HEK293 (cell line): ENCODE measurements around the gene LIMA1.

Source experiments
- CTCF ChIA-PET: fragments of 350-600 bp; formaldehyde crosslinking; extraction: SDS; loops from one replicate; lab custom pipeline; 2021; ENCODE audit warnings: antibody characterized with exemption; lab: Yijun Ruan, JAX
- POLR2A ChIA-PET: fragments of 300-600 bp; formaldehyde crosslinking; extraction: SDS; loops from one replicate; lab custom pipeline; 2020; ENCODE audit warnings: antibody characterized with exemption, inconsistent platforms; lab: Yijun Ruan, JAX
- H3K27ac ChIP-seq: fragments of 200-500 bp; sonication (Bioruptor generic); 2 replicates; pipeline ENCODE4 v1.5.1; 2014; ENCODE audit warnings: low read depth, low read length, control low read depth, inconsistent platforms; ENCODE audit errors: extremely low read depth
- H3K36me3 ChIP-seq, 2 experiments: fragments of 200-500 bp in 1 of 2; sonication (Bioruptor generic) in 1 of 2; 1 replicate in 1 of 2; 2 replicates in 1 of 2; pipeline ENCODE4 v1.5.1; 2014 to 2017; ENCODE audit warnings: inconsistent platforms in 2 of 2, low read length in 2 of 2; ENCODE audit not compliant: control insufficient read depth in 2 of 2, insufficient read depth in 1 of 2
- H3K4me1 ChIP-seq: fragments of 200-500 bp; sonication (Bioruptor generic); 2 replicates; pipeline ENCODE4 v1.5.1; 2014; ENCODE audit warnings: mild to moderate bottlenecking, low read length, inconsistent platforms; ENCODE audit not compliant: control insufficient read depth, insufficient read depth
- H3K4me3 ChIP-seq: 2 replicates; pipeline ENCODE4 v1.5.1; 2011; ENCODE audit warnings: low read depth, mild to moderate bottlenecking, control low read depth, low read length, moderate library complexity
- H3K9me3 ChIP-seq: fragments of 200-500 bp; sonication (Bioruptor generic); 2 replicates; pipeline ENCODE4 v1.5.1; 2014; ENCODE audit warnings: low read depth, low read length, inconsistent platforms; ENCODE audit not compliant: control insufficient read depth, insufficient read depth
- FEZF1 ChIP-seq: fragments of 450-650 bp; formaldehyde crosslinking; IDR thresholded peaks from 2 replicates; pipeline ENCODE4 v1.5.1; 2016; ENCODE audit warnings: missing biosample characterization, missing genetic modification characterization
- GLIS2 ChIP-seq: fragments of 450-650 bp; formaldehyde crosslinking; IDR thresholded peaks from 2 replicates; pipeline ENCODE4 v1.5.1; 2016; ENCODE audit warnings: missing biosample characterization, missing genetic modification characterization
- KLF16 ChIP-seq: fragments of 450-650 bp; formaldehyde crosslinking; IDR thresholded peaks from 2 replicates; pipeline ENCODE4 v1.5.1; 2017; ENCODE audit warnings: missing biosample characterization, missing genetic modification characterization
- ZNF266 ChIP-seq: fragments of 450-650 bp; formaldehyde crosslinking; IDR thresholded peaks from 2 replicates; pipeline ENCODE4 v1.5.1; 2016; ENCODE audit warnings: missing biosample characterization, missing genetic modification characterization, low read depth
- ZNF292 ChIP-seq: fragments of 450-650 bp; formaldehyde crosslinking; IDR thresholded peaks from 2 replicates; pipeline ENCODE4 v1.5.1; 2016; ENCODE audit warnings: low read depth, missing biosample characterization, missing genetic modification characterization, borderline replicate concordance
- ZNF324 ChIP-seq: fragments of 450-650 bp; formaldehyde crosslinking; IDR thresholded peaks from 2 replicates; pipeline ENCODE4 v1.5.1; 2016; ENCODE audit warnings: missing biosample characterization, missing genetic modification characterization
- ZNF37A ChIP-seq: fragments of 450-650 bp; IDR thresholded peaks from 2 replicates; pipeline ENCODE4 v1.5.1; 2018; ENCODE audit warnings: missing biosample characterization, missing genetic modification characterization
- ZNF433 ChIP-seq: fragments of 450-650 bp; formaldehyde crosslinking; IDR thresholded peaks from 2 replicates; pipeline ENCODE4 v1.5.1; 2016; ENCODE audit warnings: missing biosample characterization, missing genetic modification characterization, low read depth
- ZNF561 ChIP-seq: fragments of 450-650 bp; IDR thresholded peaks from 2 replicates; pipeline ENCODE4 v1.5.1; 2018; ENCODE audit warnings: missing biosample characterization, missing genetic modification characterization, borderline replicate concordance
- ZNF626 ChIP-seq: fragments of 450-650 bp; sonication (Bioruptor Pico); formaldehyde crosslinking; IDR thresholded peaks from 2 replicates; pipeline ENCODE4 v1.5.1; 2018; ENCODE audit warnings: missing biosample characterization, missing genetic modification characterization, inconsistent platforms
- ZNF670 ChIP-seq: fragments of 450-650 bp; formaldehyde crosslinking; IDR thresholded peaks from 2 replicates; pipeline ENCODE4 v1.5.1; 2016; ENCODE audit warnings: missing biosample characterization, missing genetic modification characterization, low read depth
- TF ChIP-seq, protein P1 (sequence below): fragments of 450-650 bp; formaldehyde crosslinking; IDR thresholded peaks from 2 replicates; pipeline ENCODE4 v1.5.1; 2016; ENCODE audit warnings: missing biosample characterization, missing genetic modification characterization, borderline replicate concordance
- TF ChIP-seq, protein P2 (sequence below): fragments of 450-650 bp; formaldehyde crosslinking; IDR thresholded peaks from 2 replicates; pipeline ENCODE4 v1.5.1; 2016; ENCODE audit warnings: missing biosample characterization, missing genetic modification characterization
- TF ChIP-seq, protein P3 (sequence below): fragments of 450-650 bp; formaldehyde crosslinking; IDR thresholded peaks from 2 replicates; pipeline ENCODE4 v1.5.1; 2016; ENCODE audit warnings: missing biosample characterization, missing genetic modification characterization
- TF ChIP-seq, protein P4 (sequence below): fragments of 450-650 bp; IDR thresholded peaks from 2 replicates; pipeline ENCODE4 v1.5.1; 2018; ENCODE audit warnings: missing biosample characterization, missing genetic modification characterization
- TF ChIP-seq, protein P5 (sequence below): fragments of 450-650 bp; formaldehyde crosslinking; IDR thresholded peaks from 2 replicates; pipeline ENCODE4 v1.5.1; 2016; ENCODE audit warnings: missing biosample characterization, missing genetic modification characterization
- TF ChIP-seq, protein P6 (sequence below): fragments of 450-650 bp; formaldehyde crosslinking; IDR thresholded peaks from 2 replicates; pipeline ENCODE4 v1.5.1; 2016; ENCODE audit warnings: missing biosample characterization, missing genetic modification characterization

LIMA1 gene

DNA sequence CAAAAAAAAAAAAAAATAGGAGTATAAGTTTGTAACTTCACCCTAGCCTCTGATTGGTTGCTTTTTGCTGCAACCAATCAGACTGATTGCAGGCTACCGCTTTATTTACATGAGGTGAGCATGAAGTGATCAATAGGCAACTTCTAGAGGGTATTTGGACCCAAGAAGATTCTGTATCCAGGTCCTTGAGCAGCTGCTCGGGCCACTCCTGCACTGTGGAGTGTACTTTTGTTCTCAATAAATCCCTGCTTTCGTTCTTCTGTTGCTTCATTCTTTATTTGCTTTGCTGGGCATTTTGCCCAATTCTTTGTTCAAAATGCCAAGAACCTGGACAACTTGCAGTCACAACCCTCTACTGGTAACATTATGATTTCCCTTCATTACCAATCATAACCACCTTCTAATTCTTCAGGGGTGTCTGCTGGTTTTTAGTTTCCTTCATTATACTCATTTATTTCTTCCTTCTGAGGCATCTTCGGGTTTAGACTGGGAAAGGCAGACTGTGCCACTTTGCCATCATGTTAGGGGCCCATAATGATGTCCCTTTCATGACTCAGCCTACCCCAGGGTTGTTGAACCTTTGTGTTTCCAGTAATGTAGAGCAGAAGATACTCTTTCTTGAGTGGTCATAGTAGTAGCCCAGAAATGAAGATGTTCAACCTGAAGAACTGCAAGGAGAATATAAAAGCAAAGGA, 43.4 kb upstream of the LIMA1 start:
- no peak overlapping the region for H3K27ac ChIP-seq
- no peak overlapping the region for H3K4me3 ChIP-seq
- CTCF ChIA-PET = interaction anchor here (0.6 kb wide), 1 partner anchor 11 kb away, joined by 3 read pairs; no protein-coding TSS in a partner anchor
- no peaks in the 10 kb centered on the region for H3K36me3 ChIP-seq
- POLR2A ChIA-PET = no interaction called here
- TF ChIP-seq KLF16 (tag by site-specific recombination) (no peak), GLIS2 (tag by site-specific recombination) (no peak), ZNF433 (tag by site-specific recombination) (no peak), ZNF324 (tag by site-specific recombination) (no peak), FEZF1 (tag by site-specific recombination) (peak; percentile 83), ZNF37A (tag by site-specific recombination) (no peak), ZNF292 (tag by site-specific recombination) (no peak), ZNF561 (no peak), ZNF626 (tag by site-specific recombination) (no peak), ZNF266 (tag by site-specific recombination) (no peak), ZNF670 (tag by site-specific recombination) (no peak)
- TF ChIP-seq, protein P1, sequence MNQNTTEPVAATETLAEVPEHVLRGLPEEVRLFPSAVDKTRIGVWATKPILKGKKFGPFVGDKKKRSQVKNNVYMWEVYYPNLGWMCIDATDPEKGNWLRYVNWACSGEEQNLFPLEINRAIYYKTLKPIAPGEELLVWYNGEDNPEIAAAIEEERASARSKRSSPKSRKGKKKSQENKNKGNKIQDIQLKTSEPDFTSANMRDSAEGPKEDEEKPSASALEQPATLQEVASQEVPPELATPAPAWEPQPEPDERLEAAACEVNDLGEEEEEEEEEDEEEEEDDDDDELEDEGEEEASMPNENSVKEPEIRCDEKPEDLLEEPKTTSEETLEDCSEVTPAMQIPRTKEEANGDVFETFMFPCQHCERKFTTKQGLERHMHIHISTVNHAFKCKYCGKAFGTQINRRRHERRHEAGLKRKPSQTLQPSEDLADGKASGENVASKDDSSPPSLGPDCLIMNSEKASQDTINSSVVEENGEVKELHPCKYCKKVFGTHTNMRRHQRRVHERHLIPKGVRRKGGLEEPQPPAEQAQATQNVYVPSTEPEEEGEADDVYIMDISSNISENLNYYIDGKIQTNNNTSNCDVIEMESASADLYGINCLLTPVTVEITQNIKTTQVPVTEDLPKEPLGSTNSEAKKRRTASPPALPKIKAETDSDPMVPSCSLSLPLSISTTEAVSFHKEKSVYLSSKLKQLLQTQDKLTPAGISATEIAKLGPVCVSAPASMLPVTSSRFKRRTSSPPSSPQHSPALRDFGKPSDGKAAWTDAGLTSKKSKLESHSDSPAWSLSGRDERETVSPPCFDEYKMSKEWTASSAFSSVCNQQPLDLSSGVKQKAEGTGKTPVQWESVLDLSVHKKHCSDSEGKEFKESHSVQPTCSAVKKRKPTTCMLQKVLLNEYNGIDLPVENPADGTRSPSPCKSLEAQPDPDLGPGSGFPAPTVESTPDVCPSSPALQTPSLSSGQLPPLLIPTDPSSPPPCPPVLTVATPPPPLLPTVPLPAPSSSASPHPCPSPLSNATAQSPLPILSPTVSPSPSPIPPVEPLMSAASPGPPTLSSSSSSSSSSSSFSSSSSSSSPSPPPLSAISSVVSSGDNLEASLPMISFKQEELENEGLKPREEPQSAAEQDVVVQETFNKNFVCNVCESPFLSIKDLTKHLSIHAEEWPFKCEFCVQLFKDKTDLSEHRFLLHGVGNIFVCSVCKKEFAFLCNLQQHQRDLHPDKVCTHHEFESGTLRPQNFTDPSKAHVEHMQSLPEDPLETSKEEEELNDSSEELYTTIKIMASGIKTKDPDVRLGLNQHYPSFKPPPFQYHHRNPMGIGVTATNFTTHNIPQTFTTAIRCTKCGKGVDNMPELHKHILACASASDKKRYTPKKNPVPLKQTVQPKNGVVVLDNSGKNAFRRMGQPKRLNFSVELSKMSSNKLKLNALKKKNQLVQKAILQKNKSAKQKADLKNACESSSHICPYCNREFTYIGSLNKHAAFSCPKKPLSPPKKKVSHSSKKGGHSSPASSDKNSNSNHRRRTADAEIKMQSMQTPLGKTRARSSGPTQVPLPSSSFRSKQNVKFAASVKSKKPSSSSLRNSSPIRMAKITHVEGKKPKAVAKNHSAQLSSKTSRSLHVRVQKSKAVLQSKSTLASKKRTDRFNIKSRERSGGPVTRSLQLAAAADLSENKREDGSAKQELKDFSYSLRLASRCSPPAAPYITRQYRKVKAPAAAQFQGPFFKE (tag by site-specific recombination) = no peak
- TF ChIP-seq, protein P2, sequence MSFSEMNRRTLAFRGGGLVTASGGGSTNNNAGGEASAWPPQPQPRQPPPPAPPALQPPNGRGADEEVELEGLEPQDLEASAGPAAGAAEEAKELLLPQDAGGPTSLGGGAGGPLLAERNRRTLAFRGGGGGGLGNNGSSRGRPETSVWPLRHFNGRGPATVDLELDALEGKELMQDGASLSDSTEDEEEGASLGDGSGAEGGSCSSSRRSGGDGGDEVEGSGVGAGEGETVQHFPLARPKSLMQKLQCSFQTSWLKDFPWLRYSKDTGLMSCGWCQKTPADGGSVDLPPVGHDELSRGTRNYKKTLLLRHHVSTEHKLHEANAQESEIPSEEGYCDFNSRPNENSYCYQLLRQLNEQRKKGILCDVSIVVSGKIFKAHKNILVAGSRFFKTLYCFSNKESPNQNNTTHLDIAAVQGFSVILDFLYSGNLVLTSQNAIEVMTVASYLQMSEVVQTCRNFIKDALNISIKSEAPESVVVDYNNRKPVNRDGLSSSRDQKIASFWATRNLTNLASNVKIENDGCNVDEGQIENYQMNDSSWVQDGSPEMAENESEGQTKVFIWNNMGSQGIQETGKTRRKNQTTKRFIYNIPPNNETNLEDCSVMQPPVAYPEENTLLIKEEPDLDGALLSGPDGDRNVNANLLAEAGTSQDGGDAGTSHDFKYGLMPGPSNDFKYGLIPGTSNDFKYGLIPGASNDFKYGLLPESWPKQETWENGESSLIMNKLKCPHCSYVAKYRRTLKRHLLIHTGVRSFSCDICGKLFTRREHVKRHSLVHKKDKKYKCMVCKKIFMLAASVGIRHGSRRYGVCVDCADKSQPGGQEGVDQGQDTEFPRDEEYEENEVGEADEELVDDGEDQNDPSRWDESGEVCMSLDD (tag by site-specific recombination) = no peak
- TF ChIP-seq, protein P3, sequence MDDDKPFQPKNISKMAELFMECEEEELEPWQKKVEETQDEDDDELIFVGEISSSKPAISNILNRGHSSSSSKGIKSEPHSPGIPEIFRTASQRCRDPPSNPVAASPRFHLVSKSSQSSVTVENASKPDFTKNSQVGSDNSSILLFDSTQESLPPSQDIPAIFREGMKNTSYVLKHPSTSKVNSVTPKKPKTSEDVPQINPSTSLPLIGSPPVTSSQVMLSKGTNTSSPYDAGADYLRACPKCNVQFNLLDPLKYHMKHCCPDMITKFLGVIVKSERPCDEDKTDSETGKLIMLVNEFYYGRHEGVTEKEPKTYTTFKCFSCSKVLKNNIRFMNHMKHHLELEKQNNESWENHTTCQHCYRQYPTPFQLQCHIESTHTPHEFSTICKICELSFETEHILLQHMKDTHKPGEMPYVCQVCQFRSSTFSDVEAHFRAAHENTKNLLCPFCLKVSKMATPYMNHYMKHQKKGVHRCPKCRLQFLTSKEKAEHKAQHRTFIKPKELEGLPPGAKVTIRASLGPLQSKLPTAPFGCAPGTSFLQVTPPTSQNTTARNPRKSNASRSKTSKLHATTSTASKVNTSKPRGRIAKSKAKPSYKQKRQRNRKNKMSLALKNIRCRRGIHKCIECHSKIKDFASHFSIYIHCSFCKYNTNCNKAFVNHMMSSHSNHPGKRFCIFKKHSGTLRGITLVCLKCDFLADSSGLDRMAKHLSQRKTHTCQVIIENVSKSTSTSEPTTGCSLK (tag by site-specific recombination) = no peak
- TF ChIP-seq, protein P4, sequence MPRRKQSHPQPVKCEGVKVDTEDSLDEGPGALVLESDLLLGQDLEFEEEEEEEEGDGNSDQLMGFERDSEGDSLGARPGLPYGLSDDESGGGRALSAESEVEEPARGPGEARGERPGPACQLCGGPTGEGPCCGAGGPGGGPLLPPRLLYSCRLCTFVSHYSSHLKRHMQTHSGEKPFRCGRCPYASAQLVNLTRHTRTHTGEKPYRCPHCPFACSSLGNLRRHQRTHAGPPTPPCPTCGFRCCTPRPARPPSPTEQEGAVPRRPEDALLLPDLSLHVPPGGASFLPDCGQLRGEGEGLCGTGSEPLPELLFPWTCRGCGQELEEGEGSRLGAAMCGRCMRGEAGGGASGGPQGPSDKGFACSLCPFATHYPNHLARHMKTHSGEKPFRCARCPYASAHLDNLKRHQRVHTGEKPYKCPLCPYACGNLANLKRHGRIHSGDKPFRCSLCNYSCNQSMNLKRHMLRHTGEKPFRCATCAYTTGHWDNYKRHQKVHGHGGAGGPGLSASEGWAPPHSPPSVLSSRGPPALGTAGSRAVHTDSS (tag by site-specific recombination) = no peak
- TF ChIP-seq, protein P5, sequence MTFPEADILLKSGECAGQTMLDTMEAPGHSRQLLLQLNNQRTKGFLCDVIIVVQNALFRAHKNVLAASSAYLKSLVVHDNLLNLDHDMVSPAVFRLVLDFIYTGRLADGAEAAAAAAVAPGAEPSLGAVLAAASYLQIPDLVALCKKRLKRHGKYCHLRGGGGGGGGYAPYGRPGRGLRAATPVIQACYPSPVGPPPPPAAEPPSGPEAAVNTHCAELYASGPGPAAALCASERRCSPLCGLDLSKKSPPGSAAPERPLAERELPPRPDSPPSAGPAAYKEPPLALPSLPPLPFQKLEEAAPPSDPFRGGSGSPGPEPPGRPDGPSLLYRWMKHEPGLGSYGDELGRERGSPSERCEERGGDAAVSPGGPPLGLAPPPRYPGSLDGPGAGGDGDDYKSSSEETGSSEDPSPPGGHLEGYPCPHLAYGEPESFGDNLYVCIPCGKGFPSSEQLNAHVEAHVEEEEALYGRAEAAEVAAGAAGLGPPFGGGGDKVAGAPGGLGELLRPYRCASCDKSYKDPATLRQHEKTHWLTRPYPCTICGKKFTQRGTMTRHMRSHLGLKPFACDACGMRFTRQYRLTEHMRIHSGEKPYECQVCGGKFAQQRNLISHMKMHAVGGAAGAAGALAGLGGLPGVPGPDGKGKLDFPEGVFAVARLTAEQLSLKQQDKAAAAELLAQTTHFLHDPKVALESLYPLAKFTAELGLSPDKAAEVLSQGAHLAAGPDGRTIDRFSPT (tag by site-specific recombination) = no peak
- TF ChIP-seq, protein P6, sequence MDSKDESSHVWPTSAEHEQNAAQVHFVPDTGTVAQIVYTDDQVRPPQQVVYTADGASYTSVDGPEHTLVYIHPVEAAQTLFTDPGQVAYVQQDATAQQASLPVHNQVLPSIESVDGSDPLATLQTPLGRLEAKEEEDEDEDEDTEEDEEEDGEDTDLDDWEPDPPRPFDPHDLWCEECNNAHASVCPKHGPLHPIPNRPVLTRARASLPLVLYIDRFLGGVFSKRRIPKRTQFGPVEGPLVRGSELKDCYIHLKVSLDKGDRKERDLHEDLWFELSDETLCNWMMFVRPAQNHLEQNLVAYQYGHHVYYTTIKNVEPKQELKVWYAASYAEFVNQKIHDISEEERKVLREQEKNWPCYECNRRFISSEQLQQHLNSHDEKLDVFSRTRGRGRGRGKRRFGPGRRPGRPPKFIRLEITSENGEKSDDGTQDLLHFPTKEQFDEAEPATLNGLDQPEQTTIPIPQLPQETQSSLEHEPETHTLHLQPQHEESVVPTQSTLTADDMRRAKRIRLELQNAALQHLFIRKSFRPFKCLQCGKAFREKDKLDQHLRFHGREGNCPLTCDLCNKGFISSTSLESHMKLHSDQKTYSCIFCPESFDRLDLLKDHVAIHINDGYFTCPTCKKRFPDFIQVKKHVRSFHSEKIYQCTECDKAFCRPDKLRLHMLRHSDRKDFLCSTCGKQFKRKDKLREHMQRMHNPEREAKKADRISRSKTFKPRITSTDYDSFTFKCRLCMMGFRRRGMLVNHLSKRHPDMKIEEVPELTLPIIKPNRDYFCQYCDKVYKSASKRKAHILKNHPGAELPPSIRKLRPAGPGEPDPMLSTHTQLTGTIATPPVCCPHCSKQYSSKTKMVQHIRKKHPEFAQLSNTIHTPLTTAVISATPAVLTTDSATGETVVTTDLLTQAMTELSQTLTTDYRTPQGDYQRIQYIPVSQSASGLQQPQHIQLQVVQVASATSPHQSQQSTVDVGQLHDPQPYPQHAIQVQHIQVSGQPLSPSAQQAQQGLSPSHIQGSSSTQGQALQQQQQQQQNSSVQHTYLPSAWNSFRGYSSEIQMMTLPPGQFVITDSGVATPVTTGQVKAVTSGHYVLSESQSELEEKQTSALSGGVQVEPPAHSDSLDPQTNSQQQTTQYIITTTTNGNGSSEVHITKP (tag by site-specific recombination) = peak; percentile 86
- H3K9me3 ChIP-seq = no peaks in the 10 kb centered on the region
- H3K4me1 ChIP-seq = peaks cover 5% of the 10 kb centered on the region; the same call in 1 of the 2 replicates
